Stimulated activated CD8-positive, alpha-beta memory T cell treated with anti-CD3 and anti-CD28 coated beads, Interleukin-7, amount 100 ng/mL, for 4 hours (primary cell): ENCODE data around the gene LYRM1.
"Not testable (repeated sequence)": the region's sequence is repeated elsewhere in the genome, so short reads cannot be mapped to it uniquely, and the experiment has no call there.

Experiments used
- DNase-seq, 2 donors: peaks; one replicate each; pipeline ENCODE4 v3.0.0-alpha.2; 2020; ENCODE audit warnings: low read depth in 2 of 2

LYRM1 gene

DNA sequence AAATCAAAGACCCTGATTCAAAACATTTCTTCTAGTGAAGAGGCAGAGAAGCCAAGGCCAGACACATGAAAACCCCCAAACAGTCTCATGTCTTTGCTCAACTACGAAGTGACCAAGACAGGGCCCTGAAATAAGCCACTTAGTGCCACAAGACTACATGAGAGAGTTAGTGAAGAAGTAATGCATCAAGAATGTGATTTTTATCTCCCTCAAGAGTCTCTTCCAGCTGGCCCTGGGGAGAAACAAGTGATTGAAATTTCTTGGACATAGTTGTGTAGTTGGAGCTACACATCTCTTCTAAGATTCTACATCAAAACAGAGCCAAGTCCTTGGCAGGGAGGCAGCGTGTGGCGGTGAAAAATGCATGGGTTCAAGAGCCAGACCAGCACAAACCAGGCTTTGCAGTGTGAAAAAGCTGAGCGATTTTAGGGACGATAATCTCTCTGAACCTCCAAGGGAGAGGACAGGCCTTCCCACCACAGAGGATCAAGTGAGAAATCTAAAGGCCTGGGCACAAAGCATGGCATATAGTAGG, 30.6 kb downstream of the LYRM1 start:
- DNase-seq: no peak

DNA sequence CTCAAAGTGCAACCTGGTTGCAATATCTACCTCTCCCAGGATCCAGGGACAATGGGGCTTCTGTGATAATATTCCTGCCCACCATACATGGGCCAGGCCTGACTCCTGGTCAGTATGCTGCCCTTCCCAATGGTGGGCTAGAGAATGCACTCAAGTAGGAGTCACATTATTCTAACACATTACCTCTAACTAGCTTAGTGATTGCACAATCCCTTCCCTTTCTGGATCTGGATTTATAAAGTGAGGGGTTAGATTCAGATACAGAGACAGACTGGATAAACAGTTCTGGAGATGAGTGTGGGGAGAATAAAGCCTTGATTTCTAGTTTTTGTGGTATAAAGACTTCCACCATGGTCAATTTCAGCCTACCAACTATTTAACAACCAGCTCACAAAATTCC, 33.0 kb downstream of the LYRM1 start:
- DNase-seq: no peak

DNA sequence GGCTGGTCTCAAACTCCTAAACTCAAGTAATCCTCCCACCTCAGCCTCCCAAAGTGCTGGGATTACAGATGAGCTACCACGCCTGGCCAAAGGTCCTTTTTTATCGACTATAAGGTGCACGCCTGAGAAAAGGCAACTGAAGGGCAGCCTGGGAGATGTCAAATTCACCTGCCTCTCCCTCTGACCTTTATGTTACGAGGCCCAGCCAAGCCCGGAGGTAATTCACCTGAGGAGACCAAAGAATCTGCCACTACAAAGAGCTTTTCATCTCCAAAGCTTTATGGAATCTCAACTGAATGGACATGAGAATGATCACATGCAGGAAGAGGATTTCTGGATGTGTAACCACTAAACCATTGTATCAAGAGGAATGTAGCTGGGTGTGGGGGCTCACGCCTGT, 37.2 kb downstream of the LYRM1 start:
- no peak for DNase-seq

DNA sequence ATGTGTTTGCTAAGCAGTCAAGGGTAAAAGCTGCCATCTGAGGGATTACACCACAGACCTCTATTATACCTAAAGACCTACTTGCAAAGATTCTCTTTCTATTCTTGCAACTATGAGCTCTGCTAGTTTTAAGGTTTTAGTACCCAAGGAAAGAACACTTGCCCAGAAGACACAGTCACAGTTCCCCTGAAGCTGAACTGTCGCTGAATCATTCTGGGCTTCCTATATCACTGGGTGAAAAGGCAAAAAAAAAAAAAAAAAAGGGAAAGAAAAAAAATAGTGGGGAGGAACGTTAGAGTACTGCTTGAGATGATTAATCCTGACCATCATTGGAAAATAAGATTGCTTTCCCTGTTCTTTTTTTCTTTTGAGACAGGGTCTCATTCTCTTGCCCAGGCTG, 37.9 kb downstream of the LYRM1 start:
- no peak for DNase-seq

DNA sequence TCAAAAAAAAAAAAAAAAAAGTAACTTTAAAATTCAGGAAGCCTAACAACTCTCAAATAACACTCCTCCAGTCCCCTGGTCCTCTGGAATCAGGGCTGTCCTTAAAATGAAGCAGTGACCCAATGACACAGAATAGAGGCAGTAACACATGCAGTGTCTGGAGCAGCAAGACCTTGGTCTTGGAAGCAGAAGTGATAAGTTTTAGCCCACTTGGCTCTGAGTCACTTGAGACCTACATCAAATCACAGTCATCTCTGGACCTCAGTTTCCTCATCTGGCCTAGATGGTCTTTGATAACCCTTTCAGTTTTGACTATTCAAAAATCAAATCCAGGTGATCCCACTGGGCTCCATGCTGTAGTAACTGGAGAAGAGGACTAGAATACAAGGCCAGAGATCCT, 39.0 kb downstream of the LYRM1 start:
- DNase-seq: no peak

DNA sequence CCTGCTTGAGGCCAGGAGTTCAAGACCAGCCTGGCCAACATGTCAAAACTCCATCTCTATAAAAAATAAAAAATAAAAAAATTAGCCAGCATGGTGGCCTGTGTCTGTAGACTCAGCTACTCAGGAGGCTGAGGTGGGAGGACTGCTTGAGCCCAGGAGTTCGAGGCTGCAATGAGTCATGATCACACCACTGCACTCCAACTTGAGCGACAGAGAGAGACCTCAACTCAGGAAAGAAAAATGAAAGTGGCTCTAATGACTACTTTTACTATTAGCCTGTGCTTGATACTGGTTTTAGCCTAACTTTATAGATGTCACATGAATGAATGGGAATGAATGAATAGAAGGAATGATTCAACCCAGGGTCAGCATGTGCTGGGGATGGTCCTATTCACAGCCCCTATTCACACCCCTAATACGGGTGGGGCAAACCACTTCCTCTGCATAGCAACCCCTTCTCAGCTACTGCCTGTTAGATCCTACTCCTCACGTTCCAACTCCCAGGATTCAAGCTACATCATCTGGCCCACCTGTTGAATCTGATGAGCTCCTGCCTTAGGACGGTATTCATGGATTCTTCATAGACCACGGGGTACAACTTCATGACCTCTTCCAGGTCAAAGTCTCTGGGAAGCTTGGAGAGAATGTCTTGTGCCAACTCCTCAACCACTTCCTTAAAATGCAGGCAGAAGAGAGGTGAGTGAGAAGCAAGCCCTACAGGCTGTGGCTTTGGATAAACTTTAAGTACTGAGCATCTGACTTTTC, 40.5 kb downstream of the LYRM1 start:
- no peak for DNase-seq

DNA sequence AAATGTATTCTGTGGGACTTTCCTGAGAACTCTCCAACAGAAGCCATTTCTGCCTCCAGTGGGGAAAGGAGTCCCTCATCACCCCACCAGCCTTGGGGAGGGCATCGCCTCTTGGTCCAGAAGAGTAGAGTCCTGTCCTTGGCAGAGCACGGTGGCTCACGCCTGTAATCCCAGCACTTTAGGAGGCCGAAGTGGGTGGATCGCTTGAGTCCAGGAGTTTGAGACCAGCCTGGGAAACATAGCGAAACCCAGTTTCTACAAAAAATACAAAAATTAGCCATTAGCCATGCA, 41.0 kb downstream of the LYRM1 start:
- no peak for DNase-seq

DNA sequence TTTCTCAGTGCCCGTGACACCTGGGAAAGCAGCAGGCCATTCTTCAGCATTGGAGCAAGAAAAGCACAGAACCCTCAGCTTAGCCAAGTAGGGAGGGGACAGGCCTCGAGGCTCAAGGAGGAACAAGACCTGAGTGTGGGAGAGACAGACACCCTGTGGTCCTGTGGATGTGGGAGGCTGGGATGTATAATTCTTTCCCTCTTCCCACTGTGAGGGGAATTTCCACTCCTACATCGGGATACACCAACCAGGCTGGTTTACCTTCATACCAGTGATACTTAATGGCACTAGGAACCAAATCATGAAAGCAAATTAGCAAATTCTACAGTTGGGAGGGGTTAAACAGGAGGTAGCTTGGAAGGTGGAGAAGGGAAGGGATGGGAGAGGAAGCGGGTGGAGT, 41.7 kb downstream of the LYRM1 start:
- DNase-seq: no peak

DNA sequence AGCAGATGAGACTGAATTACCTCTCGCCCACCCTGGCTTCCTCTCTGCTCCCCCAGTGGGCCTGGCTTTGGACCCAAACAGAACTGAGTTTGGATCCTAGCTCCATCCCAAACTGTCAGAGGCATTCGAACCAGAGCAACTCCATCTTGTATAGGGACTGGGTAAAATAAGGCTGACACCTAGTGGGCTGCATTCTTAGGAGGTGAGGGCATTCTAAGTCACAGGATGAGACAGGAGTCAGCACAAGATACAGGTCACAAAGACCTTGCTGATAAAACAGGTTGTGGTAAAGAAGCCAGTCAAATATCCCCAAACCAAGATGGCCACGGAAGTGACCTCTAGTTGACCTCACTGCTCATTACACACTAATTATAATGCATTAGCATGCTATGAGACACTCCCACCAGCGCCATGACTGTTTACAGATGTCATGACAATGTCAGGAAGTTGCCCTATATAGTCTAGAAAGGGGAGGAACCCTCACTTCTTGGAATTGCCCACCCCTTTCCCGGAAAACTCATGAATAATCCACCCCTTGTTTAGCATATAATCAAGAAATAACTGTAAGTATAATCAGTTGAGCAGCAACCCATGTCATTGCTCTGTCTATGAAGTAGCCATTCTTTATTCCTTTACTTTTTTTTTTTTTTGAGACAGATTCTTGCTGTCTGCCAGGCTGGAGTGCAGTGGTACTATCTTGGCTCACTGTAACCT, 44.4 kb downstream of the LYRM1 start:
- peak; percentile 2 to 26 for DNase-seq

DNA sequence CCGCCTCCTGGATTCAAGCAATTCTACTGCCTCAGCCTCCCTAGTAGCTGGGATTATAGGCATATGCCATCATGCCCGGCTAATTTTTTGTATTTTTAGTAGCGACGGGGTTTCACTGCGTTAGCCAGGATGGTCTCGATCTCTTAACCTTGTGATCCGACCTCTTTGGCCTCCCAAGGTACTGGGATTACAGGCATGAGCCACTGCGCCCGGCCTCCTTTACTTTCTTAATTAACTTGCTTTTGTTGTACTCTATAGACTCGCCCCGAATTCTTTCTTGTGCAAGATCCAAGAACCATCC, 45.0 kb downstream of the LYRM1 start:
- not testable (repeated sequence) for DNase-seq

DNA sequence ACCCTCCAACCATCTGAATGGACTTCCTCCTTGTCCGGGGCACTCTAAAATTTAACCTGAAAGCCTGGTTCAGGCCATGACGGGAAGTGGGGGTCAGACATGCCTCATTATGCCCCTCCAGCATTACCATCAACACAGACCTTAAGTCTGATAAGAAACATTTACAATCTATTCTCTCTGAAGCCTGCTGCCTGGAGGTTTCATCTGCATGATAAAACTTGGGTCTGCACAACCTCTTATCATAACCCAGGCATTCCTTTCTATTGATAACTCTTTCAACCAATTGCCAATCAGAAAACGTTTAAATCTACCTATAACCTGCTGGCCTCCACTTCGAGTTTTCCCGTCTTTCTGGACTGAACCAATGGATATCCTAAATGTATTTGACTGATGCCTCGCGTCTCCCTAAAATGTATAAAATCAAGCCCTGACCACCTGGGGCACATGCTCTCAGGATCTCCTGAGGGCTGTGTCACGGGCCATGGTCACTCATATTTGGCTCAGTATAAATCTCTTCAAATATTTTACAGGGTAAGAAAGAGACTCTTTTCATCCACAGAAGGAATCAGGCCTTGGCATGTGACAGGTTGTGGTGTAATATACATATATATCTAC, 45.6 kb downstream of the LYRM1 start:
- no peak for DNase-seq

DNA sequence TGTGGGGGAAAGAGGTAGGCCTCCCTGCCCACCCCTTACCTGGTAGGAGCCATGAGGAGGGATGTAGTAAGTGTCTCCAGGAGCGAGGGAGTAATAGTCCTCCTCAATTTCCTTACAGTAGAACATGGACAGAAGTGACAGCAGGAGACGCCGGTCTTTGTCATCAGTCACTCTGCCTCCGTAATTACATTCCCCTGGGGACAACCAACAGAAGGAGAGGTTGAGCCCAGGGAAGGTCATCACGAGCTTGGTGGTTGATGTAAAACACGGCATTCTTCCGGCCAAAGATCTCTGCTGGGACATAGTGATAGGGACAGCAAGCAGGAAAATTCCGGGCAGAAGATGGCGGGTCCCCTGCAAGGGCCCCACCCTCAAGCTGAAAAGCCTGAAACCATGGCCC, 47.9 kb downstream of the LYRM1 start:
- no peak for DNase-seq

DNA sequence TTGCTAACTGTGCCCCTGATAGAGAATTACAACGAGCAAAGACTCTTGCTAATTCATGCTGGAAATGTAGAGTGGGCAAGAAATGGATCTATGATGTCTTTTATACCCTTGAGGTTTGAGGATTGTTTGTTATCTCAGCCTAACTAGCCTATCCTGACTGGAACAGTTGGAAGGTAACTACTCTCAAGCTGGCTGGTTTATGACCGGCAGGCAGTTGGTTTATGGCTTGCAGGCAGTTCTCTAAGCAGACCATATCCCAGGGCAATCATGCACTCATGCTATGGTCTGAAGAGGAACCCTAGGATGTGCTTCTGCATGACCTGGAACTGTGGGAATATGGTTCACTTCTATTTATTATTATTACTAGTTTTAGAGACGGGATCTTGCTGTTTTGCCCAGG, 49.1 kb downstream of the LYRM1 start:
- DNase-seq: no peak

DNA sequence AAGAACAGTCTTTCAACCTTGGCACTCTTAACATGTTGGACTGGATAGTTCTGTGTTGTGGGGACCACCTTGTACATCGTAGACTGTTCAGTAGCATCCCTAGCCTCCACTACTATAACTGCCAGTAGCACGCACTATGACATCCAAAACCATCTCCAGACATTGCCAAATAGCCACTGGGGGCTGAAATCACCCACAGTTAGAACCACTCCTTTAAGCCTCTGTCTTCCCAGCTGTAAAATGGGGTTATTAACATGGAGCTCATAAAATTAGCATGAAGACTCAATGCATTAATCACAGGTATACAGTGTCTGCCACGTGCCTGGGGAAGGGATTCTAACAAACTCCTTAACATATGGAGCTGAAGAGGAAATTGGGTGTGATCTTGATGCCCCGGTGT, 49.7 kb downstream of the LYRM1 start:
- DNase-seq: no peak

DNA sequence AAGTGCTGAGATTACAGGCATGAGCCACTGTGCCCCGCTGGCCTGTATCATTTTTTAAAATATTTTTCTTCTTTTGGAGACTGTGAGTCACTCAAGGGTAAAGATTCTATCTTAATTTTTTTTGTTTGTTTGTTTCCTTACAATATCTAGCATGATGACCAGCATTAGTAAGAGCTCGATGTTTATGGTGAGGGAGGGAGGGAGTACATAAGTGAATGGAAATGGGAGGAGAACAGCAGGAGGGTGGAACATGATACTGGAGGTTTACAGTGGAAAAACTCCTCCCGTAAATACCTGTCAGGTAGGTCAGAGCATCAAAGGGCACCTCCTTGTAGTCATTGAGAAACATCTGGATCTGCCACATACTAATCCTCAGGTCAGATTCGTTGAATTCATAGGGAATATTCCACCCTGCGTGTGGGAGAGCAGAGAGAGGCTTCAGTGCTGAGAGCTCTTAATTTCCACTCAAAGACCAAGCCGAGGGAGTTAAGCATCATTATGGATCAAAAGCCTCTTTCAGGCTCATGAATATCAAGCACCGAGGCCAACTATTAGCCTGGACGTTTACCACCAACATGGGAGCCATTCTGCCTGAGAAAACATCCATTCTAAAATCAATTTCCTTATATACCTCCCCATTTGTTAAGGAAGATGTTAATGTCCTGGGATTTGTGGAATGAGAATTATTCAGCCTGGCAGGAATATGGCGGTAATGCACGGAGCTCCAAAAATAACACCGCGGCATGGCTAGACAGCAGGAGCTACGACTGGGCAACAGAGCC, 51.8 kb downstream of the LYRM1 start:
- DNase-seq: no peak

DNA sequence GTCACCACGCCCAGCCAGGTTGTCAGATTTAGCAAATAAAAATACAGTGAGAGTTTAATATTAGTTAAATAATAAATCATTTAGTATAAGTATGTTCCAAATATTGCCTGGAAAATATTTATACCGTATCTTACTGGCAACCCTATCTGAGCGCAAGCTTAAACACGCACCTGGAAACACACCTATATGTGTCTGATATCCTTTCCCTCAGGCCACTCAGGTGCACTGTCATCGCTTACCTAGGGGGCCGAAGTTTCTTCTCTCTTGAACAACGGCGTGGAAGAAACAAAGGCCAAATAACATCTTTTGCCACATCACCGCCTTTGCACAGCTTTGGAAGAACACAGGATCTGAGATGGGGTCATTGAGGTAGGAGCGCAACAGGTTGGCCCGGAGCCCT, 54.0 kb downstream of the LYRM1 start:
- no peak for DNase-seq

DNA sequence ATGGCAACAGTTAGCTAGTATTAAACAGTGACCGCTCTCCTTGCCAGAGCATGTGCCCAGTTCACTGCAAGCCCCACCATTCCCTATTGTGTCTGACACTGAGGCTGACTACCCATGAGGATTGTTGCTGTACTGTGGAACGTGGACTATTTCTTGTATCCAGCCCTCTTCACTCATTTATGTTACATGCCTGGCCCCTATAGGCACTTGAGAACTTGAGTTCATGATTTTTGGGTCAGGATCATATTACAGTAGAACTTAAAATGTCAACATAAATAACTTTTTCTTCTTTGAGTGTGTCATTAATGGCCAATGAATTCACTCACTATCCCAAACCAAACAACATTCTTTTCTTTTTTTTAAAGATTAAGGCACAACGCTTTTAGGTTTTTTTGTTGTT, 55.7 kb downstream of the LYRM1 start:
- no peak for DNase-seq

DNA sequence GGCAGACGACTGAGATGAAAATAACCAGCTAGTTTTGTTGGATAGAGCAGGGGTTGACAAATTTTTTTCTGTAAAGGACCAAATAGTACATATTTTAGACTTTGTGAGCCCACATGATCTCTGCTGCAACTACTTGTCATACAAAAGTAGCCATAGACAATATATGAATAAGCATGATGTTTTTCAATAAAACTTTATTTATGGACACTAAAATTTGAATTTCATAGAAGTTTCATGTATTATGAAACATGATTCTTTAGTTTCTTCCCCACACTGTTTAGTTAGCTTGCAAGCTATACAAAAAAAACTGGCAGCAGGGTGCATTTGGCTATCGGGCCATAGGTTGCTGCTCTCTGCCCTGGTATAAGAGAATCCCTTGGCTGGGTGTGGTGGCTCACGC, 56.6 kb downstream of the LYRM1 start:
- no peak for DNase-seq

DNA sequence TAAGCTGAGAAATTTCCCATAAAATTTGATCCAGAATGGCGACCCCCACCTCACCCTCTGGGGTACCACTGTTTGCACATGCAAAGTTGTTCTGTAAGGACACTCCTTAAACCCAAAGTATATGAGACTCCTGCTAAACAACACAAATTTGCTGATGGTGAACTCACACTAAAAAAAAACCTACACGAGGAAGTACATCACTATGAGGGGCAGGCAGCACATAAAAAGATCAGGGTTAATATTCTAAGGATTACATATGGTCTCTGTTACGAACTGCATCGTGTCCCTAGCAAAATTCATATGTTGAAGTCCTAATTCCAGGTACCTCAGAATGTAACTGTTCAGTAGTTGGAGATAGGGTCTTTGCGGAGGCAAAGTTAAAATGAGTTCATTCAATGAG, 60.3 kb downstream of the LYRM1 start:
- no peak for DNase-seq

DNA sequence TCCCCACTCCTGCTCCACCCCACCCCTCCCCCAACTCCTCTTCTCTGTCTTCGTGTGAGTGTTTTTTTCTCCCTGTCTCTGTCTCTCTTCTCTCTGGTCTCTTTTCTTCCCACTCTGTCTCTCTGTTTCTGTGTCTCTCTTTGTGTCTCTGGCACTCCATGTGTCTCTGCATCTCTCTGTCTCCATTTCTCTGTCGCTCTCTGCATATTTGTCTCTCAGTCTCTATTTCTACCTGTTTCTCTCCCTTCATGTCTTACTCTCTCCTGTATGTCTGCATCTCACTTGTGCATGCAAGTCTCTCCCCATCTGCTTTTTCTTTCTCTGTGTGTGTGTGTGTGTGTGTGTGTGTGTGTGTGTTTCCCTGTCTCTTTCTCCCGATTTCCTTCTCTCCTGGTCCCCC, 68.2 kb downstream of the LYRM1 start:
- no peak for DNase-seq

DNA sequence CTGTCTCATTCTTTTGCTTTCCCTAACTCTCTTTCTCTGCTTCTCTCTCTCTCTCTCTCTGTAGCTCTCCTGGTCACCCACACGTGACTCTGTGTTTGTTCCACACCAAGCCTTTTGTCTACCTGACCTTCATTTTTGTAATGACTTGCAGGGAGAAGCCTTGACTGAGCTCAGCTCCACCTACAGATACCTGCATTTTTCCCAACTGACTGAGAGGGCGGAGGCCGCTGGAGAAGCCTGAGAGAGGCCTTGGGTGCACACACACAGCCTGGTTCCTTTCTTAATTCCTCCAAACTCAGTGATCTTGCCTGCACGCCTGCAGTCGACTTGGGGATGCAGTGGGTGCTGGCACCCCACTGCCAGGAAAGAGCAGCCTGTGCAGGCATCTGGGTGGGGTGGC, 68.8 kb downstream of the LYRM1 start:
- DNase-seq: no peak

DNA sequence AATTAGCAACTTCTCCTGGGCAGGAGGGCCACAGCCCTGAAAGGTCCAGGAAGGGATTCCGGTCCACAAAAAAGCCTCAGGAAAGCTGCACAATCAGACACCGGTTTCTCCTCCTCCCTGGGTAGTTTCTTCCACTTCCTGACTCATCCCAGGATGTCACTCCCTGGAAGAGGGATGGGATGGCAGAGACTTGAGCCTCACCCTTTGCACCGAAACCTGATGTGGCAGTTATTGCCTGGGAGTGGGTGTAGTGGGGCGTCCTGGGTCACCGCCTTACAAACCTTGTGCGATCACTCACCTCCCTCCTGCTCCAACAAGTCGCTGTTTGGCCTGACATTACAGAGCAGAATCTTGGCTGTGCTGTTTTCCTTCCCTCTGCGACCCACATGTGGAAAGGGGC, 70.8 kb downstream of the LYRM1 start:
- no peak for DNase-seq

DNA sequence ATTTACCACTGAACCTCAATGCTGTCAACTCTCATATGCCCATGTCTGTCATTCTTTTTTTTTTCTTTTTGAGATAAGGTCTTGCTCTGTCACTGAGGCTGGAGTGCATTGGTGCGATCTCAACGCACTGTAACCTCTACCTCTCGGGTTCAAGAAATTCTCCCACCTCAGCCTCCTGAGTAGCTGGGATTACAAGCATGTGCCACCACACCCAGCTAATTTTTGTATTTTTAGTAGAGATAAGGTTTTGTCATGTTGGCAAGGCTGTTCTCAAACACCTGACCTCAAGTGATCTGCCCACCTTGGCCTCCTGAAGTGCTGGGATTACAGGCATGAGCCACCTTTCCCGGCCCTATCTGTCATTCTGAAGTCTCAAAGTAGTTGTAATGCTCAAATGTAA, 72.6 kb downstream of the LYRM1 start:
- DNase-seq: not testable (repeated sequence)
